ENCODE measurements around the gene SPAG5. TPM values are rescaled to one million over a fixed set of nuclear protein-coding genes. Genes with fewer than 3 reads are reported as not detected.

Gene SPAG5
- total and polyA plus RNA-seq, 10 of the 15 experiments (the other 5 are each of a cell fraction or from before 2014, with no cell fraction given) = 73.5 to 171 (median 106) TPM

- Histone ChIP-seq H3K27ac (ENCODE audit: control insufficient read depth, insufficient read depth) (no peak overlapping the region), H3K9me3 (replicated peaks; ENCODE audit: control insufficient read depth, insufficient read depth, low read length) (no peaks in the 10 kb centered on the region), H3K4me3 (no peak overlapping the region), H3K4me1 (ENCODE audit: control insufficient read depth, insufficient read depth, low read length) (peaks cover 23% of the 10 kb centered on the region), H4K20me1 (ENCODE audit: control insufficient read depth, insufficient read depth) (no peaks in the 10 kb centered on the region), H3K9ac (ENCODE audit: control insufficient read depth, insufficient read depth, low read length) (no peak overlapping the region), H2AFZ (ENCODE audit: control insufficient read depth, low read depth, low read length) (no peak overlapping the region), H3K4me2 (ENCODE audit: control insufficient read depth, insufficient read depth) (no peak overlapping the region), H3K27me3 (replicated peaks in 1 of 2; ENCODE audit: control insufficient read depth in 2 of 2, insufficient read depth in 2 of 2, low read length in 1 of 2) (no peaks in the 10 kb centered on the region), H3K36me3 (ENCODE audit: control insufficient read depth in 2 of 2, insufficient read depth in 2 of 2, low read length in 1 of 2) (peaks cover 7 to 21% of the 10 kb centered on the region in 2 experiments; a peak in 3 of 4 replicates), H3K79me2 (ENCODE audit: control insufficient read depth, insufficient read depth, low read length) (peaks cover 42% of the 10 kb centered on the region)
- DNase-seq (ENCODE audit: low read depth, low spot score) (no peak), FAIRE-seq (no peak), ATAC-seq (no peak)
- ChIA-PET SMC1A (ENCODE audit: uncharacterized antibody, unreplicated experiment) (interaction anchor here (1.2 to 1.6 kb wide), 2 partner anchors 23 to 26 kb away, joined by 3 to 7 read pairs; no protein-coding TSS in a partner anchor), CTCF (interaction anchor here (1.0 to 4.8 kb wide), 4 partner anchors 17 to 38 kb away, joined by 3 to 56 read pairs (median 6); no protein-coding TSS in a partner anchor), POLR2A (interaction anchor here (3.6 to 9.9 kb wide), 3 partner anchors 17 to 25 kb away, joined by 56 to 148 read pairs (median 91); partner anchors contain the start of genes SPAG5 and UNC119), RAD21 (ENCODE audit: unreplicated experiment) (no interaction called here)
- TF ChIP-seq HSF1 (IDR thresholded peaks at IDR 0.05; ENCODE audit: low read depth, low read length) = no peak
- no peak for TF ChIP-seq ZBTB33 (IDR thresholded peaks at IDR 0.05)
- TF ChIP-seq JUND (IDR thresholded peaks at IDR 0.05; ENCODE audit: low read depth, low read length) = no peak
- no peak for TF ChIP-seq RCOR1 (conservative IDR thresholded peaks at IDR 0.05; ENCODE audit: low read depth, low read length)
- TF ChIP-seq POU2F2 (IDR thresholded peaks at IDR 0.05; ENCODE audit: borderline replicate concordance, low read depth, low read length) = no peak
- TF ChIP-seq SUPT20H (IDR thresholded peaks at IDR 0.05; ENCODE audit: borderline replicate concordance, control insufficient read depth, low read depth, low read length) = no peak
- TF ChIP-seq, protein P1, sequence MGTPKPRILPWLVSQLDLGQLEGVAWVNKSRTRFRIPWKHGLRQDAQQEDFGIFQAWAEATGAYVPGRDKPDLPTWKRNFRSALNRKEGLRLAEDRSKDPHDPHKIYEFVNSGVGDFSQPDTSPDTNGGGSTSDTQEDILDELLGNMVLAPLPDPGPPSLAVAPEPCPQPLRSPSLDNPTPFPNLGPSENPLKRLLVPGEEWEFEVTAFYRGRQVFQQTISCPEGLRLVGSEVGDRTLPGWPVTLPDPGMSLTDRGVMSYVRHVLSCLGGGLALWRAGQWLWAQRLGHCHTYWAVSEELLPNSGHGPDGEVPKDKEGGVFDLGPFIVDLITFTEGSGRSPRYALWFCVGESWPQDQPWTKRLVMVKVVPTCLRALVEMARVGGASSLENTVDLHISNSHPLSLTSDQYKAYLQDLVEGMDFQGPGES (IDR thresholded peaks at IDR 0.05) = no peak
- TF ChIP-seq, protein P2, sequence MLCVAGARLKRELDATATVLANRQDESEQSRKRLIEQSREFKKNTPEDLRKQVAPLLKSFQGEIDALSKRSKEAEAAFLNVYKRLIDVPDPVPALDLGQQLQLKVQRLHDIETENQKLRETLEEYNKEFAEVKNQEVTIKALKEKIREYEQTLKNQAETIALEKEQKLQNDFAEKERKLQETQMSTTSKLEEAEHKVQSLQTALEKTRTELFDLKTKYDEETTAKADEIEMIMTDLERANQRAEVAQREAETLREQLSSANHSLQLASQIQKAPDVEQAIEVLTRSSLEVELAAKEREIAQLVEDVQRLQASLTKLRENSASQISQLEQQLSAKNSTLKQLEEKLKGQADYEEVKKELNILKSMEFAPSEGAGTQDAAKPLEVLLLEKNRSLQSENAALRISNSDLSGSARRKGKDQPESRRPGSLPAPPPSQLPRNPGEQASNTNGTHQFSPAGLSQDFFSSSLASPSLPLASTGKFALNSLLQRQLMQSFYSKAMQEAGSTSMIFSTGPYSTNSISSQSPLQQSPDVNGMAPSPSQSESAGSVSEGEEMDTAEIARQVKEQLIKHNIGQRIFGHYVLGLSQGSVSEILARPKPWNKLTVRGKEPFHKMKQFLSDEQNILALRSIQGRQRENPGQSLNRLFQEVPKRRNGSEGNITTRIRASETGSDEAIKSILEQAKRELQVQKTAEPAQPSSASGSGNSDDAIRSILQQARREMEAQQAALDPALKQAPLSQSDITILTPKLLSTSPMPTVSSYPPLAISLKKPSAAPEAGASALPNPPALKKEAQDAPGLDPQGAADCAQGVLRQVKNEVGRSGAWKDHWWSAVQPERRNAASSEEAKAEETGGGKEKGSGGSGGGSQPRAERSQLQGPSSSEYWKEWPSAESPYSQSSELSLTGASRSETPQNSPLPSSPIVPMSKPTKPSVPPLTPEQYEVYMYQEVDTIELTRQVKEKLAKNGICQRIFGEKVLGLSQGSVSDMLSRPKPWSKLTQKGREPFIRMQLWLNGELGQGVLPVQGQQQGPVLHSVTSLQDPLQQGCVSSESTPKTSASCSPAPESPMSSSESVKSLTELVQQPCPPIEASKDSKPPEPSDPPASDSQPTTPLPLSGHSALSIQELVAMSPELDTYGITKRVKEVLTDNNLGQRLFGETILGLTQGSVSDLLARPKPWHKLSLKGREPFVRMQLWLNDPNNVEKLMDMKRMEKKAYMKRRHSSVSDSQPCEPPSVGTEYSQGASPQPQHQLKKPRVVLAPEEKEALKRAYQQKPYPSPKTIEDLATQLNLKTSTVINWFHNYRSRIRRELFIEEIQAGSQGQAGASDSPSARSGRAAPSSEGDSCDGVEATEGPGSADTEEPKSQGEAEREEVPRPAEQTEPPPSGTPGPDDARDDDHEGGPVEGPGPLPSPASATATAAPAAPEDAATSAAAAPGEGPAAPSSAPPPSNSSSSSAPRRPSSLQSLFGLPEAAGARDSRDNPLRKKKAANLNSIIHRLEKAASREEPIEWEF (IDR thresholded peaks at IDR 0.05; ENCODE audit: insufficient replicate concordance, low read depth, low read length) = no peak
- intact Hi-C loops (cut with micrococcal nuclease; ENCODE audit: unreplicated experiment) (loop anchor here (5.0 kb wide), 1 partner anchor 48 kb away; no protein-coding TSS in a partner anchor), in situ Hi-C loops (cut with MboI) (loop anchor here (25.0 kb wide), 1 partner anchor 1087 kb away; no protein-coding TSS in a partner anchor)
- BruUV-seq (replicated peaks) = no TSS peak
- 69% methylated on average over 7 of the region's 7 CpGs for WGBS (ENCODE audit: insufficient coverage, insufficient replicate concordance, low lambda C conversion rate, missing lambda C conversion rate)
Measured at GRCh38 chr17:28574526-28574925, 24.3 kb downstream of the SPAG5 start.

Data from GM12878 (cell line).